ENCODE measurements around the gene FNBP1.

DNA sequence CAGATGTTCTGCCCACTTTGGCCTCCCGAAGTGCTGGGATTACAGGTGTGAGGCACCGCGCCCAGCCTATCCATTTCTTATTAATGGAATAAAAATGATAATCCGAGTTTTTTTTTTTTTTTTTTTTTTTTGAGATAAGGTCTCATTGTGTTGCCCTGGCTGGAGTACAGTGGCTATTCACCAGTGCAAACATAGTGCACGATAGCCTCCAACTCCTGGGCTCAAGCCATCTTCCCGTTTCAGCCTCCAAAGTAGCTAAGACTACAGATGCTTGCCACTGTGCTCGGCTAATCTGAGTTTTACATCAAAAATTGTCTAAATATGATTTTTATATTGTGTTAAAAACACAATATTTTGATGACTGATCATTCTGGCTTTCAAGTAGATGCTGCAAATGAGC is 17.3 kb upstream of the FNBP1 start:
- TF ChIP-seq, protein P1, sequence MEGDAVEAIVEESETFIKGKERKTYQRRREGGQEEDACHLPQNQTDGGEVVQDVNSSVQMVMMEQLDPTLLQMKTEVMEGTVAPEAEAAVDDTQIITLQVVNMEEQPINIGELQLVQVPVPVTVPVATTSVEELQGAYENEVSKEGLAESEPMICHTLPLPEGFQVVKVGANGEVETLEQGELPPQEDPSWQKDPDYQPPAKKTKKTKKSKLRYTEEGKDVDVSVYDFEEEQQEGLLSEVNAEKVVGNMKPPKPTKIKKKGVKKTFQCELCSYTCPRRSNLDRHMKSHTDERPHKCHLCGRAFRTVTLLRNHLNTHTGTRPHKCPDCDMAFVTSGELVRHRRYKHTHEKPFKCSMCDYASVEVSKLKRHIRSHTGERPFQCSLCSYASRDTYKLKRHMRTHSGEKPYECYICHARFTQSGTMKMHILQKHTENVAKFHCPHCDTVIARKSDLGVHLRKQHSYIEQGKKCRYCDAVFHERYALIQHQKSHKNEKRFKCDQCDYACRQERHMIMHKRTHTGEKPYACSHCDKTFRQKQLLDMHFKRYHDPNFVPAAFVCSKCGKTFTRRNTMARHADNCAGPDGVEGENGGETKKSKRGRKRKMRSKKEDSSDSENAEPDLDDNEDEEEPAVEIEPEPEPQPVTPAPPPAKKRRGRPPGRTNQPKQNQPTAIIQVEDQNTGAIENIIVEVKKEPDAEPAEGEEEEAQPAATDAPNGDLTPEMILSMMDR (IDR thresholded peaks at IDR 0.05; ENCODE audit: low read depth, low read length): no peak
- no peak for TF ChIP-seq POLR2A (IDR thresholded peaks at IDR 0.05; ENCODE audit: extremely low read depth, insufficient read length)
- TF ChIP-seq, protein P2, sequence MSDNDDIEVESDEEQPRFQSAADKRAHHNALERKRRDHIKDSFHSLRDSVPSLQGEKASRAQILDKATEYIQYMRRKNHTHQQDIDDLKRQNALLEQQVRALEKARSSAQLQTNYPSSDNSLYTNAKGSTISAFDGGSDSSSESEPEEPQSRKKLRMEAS (IDR thresholded peaks at IDR 0.05; ENCODE audit: low read depth, low read length): no peak
